ENCODE results near the gene HSPA4.
A peak's percentile ranks its signal among the peaks of the same experiment; 100 is the strongest.
"Not testable (repeated sequence)": the region's sequence is repeated elsewhere in the genome, so short reads cannot be mapped to it uniquely, and the experiment has no call there.

HSPA4 gene

GRCh38 chr5:133051542-133052316 is at the start of gene HSPA4:
Gene HSPA4, plus strand, starts transcription at chr5:133052013. Its CDS starts 238 bp downstream, at chr5:133052251.
- DNase-seq (peak; percentile 97), ATAC-seq (peak; percentile 89)

DNA sequence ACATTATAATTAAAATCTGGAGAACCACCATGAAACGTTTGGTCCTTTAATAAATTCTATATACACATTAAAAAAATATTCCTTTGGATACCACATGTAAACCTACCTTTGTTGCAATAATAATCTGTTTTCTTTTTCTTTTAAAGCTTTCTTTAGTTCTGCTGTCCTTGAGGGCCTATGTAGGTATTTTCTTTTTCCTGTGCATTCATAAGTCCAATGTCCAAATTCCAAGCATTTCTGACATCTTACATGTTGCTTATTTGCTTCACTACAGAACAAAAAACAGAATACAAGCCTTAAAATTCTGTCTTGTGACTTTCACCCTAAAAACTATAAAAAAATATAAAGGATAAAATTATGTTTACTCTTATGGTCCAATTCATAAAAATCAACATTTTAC is 45.2 kb upstream of the HSPA4 start:
- ATAC-seq (no peak), DNase-seq (no peak)

DNA sequence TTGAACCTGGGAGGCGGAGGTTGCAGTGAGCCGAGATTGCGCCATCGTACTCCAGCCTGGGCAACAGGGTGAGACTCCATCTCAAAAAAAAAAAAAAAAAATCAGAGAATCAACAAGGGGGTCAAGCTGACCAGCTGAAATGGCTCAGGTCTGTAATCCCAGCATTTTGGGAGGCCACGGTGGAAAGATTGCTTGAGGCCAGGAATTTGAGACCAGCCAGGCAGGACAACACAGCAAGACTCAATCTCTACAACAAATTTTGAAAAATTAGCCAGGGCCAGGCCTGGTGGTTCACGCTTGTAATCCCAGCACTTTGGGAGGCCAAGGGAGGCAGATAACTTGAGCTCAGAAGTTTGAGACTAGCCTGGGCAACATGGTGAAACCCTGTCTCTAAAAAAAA is 43.4 kb upstream of the HSPA4 start:
- not testable (repeated sequence) for DNase-seq, ATAC-seq

- DNase-seq = no peak
- ATAC-seq = no peak
Observed at GRCh38 chr5:133015466-133015865, 36.3 kb upstream of the HSPA4 start.

DNA sequence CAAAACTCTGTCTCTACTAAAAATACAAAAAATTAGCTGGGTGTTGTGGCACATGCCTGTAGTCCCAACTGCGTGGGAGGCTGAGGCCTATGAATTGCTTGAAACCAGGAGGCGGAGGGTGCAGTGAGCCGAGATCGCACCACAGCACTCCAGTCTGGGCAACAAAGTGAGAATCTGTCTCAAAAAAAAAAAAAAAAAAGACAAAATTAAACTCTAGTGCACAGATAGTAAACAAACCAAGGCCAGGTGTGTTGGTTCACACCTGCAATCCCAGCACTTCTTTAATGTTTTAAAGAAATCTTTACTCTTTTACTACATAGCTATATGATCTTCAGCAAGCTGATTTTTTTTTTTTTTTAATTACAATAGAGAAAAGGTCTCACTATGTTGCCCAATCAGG is 33.8 kb upstream of the HSPA4 start:
- no peak for DNase-seq
- ATAC-seq = no peak

- DNase-seq, ATAC-seq: not testable (repeated sequence)
Observed at GRCh38 chr5:133019471-133019870, 32.3 kb upstream of the HSPA4 start.

GRCh38 chr5:133025804-133026663 is 25.8 kb upstream of the HSPA4 start, which contains the start of gene ZCCHC10:
Gene ZCCHC10, minus strand, starts transcription at chr5:133026549. Its CDS starts 12 bp downstream, at chr5:133026537.
- DNase-seq = peak; percentile 93
- peak; percentile 99 for ATAC-seq

GRCh38 chr5:133026664-133027153 is 25.1 kb upstream of the HSPA4 start:
- no peak for DNase-seq
- no peak for ATAC-seq

GRCh38 chr5:133029416-133029815 is 22.4 kb upstream of the HSPA4 start:
- DNase-seq (no peak), ATAC-seq (no peak)

- ATAC-seq (no peak), DNase-seq (no peak)
Observed at GRCh38 chr5:133030343-133031005, 21.3 kb upstream of the HSPA4 start.

DNA sequence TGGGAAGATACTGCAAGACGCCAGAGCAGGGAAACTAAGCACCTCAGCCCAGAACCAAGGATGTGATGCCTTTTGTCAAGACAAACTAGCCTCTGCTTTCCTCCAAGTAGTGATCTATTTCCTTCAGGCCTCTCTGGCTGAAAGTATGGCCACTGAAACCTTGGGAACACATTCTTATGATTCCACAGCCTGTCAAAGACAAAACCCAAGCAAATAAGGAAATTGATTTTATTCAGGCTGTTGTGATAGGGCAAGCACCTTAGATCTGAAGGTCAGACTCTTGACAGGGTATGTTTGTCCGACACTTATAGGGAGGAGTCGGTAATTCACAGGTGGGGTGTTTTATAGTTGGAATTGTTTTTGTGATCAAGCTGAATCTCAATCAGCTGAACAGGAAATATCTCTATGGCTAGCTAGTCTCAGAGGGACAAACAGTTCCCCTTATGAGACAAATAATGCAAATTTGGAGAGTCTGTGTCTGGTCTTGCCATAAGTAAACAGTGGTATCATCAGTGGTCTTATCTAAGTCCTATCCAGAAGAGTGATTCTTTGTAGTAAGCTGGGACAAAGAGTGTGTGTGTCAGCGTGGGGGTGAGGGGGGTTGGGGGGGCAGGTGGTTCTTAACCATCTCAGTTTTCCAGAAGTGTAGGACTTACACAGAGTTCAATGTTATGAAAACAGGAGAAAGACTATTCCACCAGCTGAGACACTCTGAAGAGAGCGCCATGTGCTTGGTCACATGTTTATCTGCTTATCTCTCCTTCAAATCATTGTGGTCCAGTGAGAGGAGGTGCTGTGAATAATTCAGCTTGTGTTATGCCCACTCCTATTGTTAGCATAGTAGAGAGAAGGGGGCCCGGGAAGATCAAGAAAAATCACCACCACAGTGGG is 18.7 kb upstream of the HSPA4 start:
- ATAC-seq (peak; percentile 68), DNase-seq (no peak)

GRCh38 chr5:133034064-133034463 is 17.7 kb upstream of the HSPA4 start:
- no peak for ATAC-seq
- no peak for DNase-seq

GRCh38 chr5:133035224-133035623 is 16.6 kb upstream of the HSPA4 start:
- DNase-seq (no peak), ATAC-seq (no peak)

DNA sequence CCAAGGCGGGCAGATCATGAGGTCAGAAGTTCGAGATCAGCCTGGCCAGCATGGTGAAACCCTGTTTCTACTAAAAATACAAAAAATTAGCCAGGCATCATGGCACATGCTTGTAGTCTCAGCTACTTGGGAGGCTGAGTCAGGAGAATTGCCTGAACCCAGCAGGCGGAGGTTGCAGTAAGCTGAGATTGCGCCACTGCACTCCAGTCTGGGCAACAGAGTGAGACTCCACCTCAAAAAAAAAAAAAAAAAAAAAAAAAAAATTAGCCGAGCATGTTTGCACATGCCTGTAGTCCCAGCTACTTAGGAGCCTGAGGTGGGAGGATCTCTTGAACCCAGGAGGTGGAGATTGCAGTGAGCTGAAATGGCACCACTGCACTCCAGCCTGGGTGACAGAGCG is 15.1 kb upstream of the HSPA4 start:
- ATAC-seq, DNase-seq: not testable (repeated sequence)

DNA sequence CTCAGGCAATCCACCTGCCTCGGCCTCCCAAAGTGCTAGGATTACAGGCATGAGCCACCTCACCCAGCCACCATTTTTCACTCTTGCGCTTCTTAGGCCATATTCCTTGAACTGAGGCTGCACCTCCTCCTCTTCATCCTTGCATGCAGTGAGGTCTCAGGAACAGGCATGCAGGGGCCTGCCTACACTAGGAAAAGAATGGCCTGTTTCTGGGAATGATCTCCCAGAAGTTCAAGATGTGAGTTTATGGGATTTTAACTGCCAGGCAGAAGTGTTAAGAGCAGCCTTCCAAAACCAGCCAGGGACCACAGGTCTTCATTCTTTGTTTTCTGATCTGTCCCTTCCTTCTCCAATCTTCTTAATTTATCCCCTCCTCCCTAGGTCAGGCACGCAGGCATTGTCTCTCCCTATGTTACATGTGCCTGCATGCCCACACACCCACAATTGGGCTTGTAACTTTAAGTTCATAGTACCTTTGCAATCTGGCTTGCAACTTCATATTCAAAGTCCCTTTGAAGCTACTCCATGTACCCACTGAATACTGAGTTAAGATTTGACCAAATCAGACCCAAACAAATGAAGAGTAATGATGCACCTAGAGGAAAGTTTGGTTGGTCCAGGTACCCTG is 10.5 kb upstream of the HSPA4 start:
- ATAC-seq = no peak
- no peak for DNase-seq

- DNase-seq = no peak
- no peak for ATAC-seq
Observed at GRCh38 chr5:133041910-133042309, 9.9 kb upstream of the HSPA4 start.

DNA sequence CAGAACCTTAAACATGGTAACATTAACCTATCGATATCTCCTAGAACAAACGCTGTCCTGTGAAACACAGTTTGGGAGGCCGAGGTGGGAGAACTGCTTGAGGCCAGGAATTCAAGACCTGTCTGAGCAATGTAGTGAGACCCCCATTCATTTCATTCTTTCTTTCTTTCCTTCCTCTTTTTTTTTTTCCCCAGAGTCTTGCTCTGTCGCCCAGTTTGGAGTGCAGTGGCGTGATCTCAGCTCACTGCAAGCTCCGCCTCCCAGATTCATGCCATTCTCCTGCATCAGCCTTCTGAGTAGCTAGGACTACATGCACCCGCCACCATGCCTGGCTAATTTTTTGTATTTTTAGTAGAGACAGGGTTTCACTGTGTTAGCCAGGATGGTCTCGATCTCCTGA is 5.3 kb upstream of the HSPA4 start:
- ATAC-seq, DNase-seq: not testable (repeated sequence)

GRCh38 chr5:133047404-133047803 is 4.4 kb upstream of the HSPA4 start:
- DNase-seq = no peak

DNA sequence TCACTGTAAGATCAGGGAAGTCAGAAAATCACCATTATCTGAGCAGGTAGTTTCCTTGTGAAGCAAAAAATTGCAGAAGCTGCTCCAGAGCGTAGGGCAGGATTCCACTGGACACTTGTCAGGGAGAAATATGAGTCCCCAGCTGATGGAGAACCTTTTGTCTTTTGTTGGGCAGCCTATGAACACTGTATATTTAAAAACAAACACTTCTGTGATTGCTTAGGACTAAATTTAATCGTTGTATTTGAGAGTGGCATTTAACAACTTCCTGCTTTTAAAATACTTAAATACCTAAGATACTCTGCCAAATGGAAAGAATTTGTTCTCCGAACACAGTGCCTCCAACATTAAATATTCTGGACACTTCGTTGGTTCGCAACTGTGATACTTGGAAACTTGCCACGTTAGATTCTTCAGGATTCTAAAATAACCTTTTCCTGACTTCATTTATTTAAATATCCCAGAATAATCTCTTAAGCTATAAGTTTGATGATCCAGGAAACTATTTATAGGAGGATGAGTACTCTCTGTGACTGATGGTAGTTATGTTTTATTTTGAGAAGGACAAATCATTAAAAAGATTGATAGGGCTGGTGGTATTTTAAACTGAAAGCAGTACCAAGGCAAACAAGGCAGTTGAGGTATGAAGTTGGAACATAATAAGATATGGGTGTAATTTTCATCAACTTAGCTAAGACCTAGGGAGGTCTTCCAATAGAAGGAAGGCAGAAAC is 2.7 kb upstream of the HSPA4 start:
- ATAC-seq = no peak
- DNase-seq = no peak

More at GRCh38 chr5:133047404-133047803, 4.4 kb upstream of the HSPA4 start:
- no peak for ATAC-seq

GRCh38 chr5:133049726-133050048 is 2.1 kb upstream of the HSPA4 start:
- no peak for DNase-seq
- ATAC-seq = no peak
